HG02884 (cell line): ENCODE data around the gene SH3RF3.
"Not testable (repeated sequence)": the region's sequence is repeated elsewhere in the genome, so short reads cannot be mapped to it uniquely, and the experiment has no call there.

Experiments used
- ATAC-seq: cut with Tn5 transposase; IDR thresholded peaks from one replicate; pipeline ENCODE4 v1.9.1; 2021; ENCODE audit warnings: mild to moderate bottlenecking, moderate library complexity; ENCODE audit not compliant: unreplicated experiment

Gene SH3RF3

DNA sequence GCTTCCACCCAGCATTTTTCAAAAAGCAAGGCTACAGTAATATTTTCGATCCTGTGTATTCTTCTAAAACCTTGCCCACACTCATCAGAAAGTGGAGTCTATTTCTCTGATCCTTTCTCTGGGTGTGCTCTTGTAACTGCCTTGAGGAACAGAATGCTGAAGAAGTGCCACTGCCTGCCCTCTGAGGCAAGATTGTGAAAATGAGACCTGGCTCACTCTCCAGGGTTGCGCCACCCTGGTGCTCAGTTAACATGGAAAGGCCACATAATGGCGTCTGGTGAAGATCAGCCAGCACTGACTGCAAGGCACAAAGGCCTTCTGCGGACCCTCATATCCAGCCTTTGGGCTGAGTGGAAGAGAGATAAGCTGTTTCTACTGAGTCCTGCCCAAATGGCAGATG, 11.2 kb upstream of the SH3RF3 start:
- ATAC-seq, result no peak

DNA sequence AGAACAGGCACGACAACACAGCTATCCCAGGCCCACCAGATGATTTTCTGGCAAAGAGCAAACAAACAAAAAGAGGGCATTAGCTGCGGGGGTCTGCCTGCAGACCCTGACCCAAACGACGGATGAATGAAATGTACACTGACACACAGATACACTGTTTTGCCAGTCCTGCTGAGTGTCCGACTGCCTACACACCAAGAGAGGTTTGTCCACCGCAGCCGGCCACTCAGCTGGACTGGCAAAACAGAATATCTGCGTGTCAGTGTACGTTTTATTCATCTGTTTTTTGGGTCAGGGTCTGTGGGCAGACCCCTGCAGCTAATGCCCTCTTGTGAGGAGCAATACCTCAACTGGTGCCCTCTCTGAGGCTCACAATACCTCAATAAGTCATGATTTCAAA, 10.7 kb upstream of the SH3RF3 start:
- no peak for ATAC-seq

DNA sequence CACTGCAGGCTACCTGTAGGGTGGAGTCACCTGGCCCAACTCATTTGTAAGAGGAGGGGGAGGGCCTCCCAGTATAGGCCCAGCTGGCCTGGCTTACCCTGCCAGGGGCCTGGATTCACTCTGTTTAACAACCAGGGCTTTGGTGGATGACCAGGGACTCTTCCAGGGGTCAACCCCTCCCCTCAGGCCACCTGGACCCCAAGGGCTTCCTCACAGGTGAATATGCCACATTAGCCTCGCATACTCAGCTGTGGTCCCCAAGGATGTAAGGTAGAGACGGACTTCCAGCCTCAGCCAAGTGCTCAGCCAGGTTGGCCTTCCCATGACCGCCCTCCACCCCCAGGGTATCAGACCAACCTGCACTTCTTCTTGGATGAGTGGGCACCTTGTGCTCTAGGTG, 8.8 kb upstream of the SH3RF3 start:
- ATAC-seq, result no peak

DNA sequence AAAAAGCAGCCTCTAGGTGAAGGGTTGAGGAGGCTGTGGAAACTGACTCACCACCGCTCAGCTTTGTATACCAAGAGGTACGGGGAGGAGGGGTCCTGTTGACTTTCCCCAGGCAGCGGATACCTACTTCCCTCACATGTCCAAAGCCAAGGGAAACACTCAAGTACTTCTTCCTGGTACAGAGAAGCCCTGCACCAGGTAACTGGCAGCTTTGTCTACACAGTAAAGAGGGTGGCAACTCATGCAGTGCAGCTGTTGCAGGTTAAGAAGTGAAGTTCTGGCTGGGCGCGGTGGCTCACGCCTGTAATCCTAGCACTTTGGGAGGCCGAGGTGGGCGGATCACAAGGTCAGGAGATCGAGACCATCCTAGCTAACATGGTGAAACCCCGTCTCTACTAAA, 8.3 kb upstream of the SH3RF3 start:
- not testable (repeated sequence) for ATAC-seq

DNA sequence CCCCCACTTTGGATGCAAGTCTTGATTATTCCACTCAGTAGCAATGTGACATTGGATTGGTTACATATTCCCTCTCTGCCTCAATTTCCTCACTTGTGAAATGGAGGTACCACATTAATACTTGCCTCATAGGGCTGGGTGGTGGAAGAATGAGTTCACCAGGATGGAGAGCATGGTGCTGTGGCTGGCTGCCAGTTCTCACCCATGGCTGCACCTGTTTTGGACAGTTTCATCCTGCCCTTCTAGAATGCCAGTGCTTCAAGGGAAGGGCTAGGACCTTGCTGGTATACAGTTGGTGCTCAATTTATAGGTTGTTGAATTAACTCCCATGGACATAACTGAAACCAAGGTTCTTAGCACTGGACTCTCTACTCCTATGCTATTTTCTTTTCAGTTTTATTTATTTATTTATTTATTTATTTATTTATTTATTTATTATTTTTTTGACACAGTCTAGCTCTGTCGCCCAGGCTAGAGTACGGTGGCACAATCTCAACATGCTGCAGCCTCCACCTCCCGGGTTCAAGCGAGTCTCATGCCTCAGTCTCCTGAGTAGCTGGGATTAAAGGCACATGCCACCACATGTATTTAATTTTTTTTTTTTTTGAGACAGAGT, 5.3 kb upstream of the SH3RF3 start:
- ATAC-seq, result no peak

DNA sequence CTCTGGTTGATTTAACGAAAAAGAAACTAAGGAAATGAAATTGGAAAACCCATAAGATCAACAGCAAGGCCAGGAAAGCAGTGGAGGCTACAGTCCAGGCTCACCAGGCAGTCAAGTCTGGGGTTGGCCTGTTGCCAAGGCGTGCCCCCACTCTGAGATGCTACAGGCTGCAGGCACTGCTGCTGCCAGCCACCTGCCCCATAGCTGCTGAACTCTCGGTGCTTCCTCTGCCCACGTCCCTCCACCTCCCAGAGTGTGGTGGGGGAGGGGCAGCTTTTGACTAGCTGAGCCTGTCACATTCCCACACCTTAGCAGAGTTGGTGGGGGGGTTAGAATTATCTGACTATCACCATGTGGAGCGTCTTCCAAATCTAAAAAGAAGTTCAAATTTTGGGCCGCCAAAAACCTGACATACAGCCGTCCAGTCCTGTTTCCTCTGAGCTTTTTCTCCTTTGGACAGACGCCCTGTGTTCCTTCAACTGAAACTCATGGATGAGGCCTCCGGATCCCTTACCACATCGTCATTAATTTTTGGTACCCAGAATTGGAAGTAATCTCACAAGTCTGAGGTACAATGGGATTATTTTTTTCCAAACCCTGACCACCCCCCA, 3.9 kb upstream of the SH3RF3 start:
- ATAC-seq, result no peak

DNA sequence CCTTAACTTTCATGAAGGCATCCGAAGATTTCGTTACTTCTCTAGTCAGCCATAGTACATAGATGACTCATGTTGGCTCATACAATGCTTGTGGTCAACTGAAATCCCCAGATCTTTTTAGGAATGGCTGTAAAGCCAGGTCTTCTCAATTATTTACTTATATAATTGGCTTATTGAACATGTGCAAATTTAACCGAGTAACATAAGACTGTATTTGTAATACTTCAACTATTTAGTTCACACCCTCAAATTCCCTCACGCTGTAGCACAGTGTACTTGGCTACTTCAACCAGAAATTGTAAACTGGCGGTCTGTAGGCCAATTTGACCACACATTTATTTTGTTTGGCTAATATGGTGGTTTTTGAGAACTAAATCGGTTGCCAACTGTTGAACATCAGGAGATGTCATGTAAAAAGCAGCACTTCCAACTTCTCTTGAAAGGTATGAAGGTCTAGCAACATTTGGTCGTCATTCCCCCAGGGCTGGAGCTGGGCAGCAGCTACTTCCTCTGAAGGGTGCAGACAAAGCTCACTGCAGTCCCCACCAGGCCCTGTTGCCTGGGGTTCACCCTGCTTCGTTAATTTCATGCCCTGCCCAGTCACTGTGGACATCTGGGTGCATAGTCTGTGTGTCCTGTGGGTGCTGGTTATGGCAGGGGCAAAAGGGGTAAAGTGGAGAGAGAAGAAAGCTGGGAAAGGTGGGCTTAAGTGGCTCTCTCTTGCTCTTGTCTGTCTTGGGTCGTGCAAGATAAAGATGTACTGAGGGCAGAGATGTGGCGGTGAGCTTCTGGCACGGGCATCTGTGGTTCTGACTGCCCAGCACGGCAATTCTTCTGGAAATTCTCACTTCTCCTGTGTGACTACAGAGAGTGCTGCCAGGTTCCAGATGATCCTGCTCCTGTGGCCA, 3.2 kb upstream of the SH3RF3 start:
- no peak for ATAC-seq

DNA sequence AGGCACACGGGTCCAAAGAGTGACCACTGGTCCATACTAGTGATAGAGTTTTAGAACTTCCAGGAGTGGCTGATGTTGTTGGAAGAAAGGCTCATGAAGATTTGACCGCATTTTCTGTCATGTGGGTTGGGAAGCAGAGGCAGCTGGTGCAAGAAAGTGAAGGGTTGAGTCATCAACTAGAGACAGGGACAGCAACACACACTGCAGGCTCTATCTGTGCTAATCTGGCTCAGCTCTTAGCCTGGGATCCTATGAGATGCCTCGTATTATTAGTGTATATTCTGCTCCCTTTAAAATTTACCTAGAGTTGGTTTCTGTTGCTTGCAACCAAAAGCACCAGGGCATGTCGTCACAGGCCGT, 2.5 kb upstream of the SH3RF3 start:
- ATAC-seq, result no peak

DNA sequence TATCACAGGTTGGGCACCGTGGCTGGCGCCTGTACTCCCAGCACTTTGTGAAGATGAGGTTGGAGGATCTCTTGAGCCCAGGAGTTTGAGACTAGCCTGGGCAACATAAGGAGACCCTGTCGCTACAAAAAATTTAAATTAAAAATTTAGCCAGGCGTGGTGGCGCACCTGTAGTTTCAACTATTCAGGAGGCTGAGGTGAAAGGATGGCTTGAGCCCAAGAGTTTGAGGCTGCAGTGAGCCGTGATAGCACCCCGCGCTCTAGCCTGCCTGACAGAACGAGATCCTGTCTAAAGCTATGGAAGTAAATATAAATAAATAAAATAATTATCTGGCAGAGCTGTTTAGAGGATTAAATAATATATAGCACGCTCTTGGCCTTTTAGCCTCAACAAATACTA, 1.4 kb upstream of the SH3RF3 start:
- no peak for ATAC-seq

DNA sequence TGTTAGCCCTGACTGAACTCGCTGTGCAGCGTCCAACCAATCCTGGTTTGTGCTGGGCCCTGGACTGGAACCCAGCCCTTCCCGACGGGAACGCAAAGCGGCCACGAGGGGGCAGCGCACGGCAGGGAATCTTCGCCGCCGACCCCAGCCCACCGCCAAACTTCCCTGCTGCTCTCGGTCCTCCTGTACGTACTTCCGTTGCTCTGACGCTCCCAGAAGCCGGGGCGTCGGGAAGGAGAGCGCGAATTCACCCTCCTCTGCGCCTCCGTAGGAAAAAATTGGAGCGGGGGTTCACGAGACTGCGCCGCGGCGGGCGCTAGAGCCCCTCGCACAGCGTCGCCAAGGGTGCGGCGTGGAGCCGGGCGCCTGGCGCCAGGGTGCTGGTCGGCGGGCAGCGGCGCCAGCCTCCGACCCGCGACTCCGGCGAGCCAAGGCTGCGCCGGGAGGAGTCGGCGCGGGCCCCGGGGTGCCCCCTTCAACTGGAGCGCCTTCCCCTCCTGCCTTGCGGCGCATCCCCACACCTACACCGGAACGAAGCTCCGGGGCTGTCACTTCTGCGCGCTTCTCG, 873 bp upstream of the SH3RF3 start:
- no peak for ATAC-seq

DNA sequence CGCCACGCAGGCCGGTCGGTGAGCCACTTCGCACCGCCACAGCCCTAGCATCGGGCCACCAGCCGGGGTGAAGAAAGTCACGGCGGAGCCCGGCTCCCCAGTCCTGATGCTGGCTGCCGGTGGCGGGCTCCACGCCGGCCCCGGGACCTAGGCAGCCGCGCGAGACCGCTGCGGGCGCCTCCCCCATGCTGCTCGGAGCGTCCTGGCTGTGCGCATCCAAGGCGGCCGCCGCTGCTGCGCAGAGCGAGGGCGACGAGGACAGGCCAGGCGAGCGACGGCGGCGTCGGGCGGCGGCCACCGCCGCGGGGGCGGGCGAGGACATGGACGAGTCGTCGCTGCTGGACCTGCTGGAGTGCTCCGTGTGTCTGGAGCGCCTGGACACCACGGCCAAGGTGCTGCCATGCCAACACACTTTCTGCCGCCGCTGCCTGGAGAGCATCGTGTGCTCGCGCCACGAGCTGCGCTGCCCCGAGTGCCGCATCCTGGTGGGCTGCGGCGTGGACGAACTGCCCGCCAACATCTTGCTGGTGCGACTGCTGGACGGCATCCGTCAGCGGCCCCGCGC, 433 bp downstream of the SH3RF3 start:
- ATAC-seq, result no peak

DNA sequence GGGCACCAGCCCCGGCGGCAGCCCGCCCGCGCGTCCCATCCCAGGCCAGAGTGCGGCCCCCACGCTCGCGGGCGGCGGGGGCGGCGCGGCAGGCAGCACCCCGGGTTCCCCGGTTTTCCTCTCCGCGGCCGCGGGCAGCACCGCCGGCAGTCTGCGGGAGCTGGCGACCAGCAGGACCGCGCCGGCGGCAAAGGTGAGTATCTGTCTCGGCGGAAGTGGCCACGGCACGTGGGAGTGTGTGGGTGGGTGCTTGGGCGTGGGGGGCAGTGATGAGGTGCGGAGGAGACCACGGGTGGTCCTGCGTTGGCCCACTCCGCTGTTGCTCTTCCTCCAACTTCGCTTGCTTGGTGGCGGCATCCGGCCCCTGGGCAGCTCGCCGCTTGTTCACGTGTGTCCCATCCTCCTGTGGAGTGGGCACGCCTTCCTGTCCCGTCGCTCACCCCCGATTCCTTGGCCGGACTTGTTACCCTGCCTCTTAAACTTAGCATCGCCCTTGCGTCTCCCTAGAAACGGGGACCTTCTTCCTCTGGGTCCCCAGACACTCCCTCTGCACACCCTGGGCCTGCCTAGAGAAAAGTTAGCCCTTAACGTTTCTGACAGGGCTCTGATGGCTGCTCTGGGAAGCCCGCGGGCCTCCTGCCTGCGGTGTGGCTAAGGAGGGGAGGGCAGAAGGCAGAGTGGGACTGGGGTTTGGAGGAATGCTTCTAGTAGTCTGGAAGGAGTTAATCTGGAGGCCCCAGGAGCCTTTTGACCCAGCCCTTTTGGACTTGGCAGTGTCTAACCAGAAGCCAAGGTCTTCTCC, 1.1 kb downstream of the SH3RF3 start:
- no peak for ATAC-seq

DNA sequence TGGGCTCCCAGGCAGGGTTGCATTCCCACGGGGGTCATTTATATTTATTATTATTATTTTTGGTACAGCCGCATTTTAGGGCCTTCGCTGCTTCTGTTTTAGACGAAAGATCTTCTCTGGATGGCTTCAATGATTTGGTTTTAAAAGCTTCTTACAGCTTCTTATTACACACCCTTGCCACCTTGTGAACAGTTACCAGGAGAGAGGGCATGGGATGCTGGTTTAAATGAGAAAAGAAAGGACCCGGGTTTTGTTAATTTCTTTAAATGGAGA, 1.7 kb downstream of the SH3RF3 start:
- ATAC-seq, result no peak

DNA sequence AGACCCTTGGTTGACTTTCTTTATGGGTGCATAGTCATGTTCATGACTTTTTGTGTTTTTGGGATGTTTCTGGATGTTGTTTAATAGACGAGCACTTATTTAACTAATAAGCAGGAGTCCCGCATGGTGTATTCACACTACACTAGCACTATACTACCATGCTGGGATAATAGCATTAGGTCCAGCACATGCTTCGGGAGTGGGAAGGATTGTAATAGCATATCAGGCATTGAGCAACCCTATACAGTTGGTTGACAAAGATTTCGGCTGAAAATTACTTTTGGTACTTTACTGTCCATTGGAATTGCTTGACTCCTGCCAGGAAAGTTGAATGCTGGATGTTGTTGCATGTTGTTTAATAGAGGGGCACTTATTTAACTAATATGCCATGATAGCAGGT, 2.8 kb downstream of the SH3RF3 start:
- no peak for ATAC-seq

DNA sequence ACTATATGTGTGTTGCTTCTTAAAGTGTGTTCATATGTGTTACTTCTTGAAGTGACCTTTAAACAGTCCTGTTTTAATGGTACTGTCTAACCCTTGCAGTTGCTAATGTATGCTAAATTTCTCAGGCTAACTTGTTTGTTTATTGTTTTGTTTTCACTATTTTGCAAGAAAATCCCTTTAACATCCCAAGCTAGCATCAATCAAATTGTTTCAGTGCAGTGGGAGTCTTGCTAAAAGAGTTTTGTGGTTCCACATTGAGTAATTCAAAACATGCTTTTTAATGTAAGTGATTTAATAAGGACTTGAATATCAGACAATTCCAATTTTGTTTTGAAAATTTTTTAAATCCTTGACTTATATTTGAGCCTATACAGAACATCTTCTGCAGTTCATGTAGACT, 3.6 kb downstream of the SH3RF3 start:
- ATAC-seq, result no peak

DNA sequence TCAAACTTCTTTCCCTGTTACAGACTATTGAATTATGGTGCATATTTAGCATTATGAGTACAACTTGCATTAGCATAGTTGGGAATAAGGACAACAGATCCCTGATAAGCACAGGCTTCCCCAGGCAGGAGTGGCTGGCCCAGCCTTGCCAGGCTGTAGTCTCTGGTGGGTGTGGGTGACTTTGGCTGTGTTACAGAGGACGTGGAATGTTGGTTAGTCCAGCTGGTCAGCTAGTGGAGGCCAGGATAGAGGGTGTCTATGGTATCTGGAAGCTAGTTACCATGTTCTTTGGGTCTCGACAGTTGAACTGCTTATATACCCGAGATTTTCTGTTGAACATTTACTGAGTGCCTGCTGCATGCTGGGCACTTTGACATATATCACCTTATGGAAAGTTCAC, 4.7 kb downstream of the SH3RF3 start:
- ATAC-seq, result no peak

DNA sequence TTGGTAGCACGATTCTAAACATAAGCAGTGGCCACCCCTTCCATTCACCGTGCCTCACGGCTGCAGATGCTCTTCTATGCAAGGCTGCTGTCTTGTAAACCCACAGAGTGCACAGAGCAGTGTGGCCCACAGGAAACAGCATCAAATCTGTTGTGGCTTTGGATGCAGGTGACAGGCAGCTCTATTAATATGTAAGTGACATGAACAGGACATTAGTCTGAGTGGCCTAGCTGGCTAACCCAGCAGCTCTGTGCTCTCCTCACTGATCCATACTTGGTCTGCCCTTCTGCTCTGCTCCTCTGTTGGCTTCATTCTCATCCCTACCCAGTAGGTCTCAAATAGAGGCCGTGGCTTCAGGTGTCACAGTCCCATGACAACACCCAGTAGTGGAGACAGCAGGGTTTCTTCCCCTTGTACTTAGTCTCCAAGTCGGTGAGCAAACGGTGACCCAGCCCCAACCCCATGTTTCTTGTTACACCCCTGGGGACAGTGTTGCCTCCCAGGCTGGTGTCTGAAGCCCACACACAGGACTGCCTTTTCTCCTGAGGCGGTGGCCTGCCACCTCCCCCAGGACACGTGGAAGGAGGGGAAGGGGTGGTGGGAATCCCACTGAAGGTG, 5.8 kb downstream of the SH3RF3 start:
- no peak for ATAC-seq

DNA sequence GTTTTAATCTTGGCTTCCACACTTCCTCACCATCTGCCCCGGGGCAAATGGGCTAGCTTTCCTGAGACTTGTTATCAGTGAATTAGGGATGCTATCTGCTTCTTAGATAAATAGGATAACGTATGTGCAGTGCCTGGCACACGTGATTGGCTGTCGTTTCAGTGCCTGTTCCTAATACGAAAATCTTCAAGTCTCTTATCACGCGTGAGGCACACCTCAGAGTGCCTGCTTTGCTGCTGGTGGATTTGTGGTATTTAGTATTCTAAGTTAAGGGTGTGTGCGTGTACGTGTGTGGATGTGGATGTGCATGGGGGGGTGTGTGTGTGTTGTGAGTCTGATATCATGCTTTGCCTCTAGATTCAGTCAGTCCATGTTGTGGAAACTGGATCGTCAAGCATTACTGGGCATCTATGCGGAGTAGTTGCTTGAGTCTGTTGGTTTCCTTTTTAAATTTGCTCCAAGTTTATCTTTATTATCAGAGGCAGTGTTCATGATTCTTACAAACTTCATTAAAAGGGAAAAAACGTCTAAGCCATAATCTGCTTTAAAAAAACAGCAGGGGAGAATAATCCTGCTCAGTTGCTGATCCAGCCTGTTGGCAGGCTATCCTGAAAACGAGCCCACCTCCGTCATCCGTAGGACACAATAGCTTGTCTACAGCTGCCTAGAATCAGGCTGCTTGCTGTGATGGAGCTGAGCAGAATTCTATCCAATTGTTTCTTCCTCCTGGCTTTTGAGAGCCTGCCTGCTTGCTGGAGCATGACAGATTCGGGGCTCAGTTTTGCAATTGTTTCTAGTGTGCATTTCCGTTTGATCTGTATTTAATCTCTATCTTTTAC, 6.6 kb downstream of the SH3RF3 start:
- no peak for ATAC-seq

DNA sequence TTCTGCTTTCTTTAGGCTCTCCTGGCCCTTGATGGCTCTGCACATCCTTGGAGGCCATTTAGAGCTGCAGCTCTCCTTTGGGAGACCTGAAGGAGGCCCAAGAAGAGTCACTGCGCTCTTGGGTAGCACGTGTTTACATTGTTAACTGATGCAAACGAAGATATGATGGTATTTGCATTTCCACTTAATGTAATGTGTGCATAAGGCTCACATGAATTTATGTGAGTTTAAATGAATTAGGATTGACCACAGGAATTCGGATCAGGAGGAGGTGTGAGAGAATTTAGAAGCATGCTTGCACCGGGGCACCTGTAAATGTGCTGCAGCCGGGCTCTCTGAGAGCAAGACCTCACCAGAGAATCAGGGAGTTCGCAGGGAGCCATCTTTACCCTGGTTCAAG, 7.5 kb downstream of the SH3RF3 start:
- no peak for ATAC-seq

DNA sequence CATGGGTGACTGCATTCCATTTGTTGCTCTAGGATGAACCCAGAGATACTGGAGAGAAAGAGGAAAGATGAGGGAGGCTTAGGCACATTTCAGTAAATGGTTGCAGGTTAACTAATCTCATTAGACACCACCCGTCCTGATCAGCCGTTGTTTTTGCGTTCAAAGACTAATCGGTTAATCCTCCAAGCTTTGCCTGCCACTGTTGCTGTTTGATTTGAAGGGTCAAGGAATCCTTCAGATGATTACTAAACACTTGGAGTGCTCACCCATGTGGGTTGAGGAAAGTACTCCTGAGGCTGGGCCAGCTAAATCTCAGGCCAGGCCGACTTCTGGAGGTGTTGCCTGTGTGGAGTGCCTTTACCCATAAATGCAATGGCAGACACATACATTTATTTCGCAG, 8.6 kb downstream of the SH3RF3 start:
- ATAC-seq, result no peak
